Stimulated activated CD4-positive, alpha-beta T cell treated with anti-CD3 and anti-CD28 coated beads, TNF-alpha, amount 100 ng/mL, for 4 hours (primary cell): ENCODE measurements around the gene KRTAP9-9.
"Not testable (repeated sequence)": the region's sequence is repeated elsewhere in the genome, so short reads cannot be mapped to it uniquely, and the experiment has no call there.

Source experiments
- DNase-seq, 3 experiments: peaks; one replicate each; pipeline ENCODE4 v3.0.0-alpha.2; 2020; ENCODE audit warnings: low read depth in 3 of 3

The KRTAP9-9 gene

DNA sequence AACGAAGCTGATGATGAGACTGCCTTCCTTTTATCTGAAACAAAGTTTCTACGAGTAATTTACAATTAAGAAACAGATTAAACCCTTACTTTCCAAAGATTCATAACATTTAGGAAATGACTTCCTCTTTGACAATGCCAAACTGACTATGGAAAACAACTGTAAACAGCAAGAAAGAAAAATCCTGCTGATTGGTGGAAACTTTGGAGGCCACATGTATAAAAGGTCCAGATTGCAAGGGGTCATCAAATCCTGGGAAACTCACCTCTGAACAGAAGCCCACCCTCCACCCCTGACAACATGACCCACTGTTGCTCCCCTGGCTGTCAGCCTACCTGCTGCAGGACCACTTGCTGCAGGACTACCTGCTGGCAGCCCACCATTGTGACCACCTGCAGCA, 9.9 kb downstream of the KRTAP9-9 start, which contains the start of gene KRTAP9-6:
KRTAP9-6 (plus strand) TSS at position 301 of the 400 bp plus-strand sequence; CDS start at position 301, 0 bp downstream.
- DNase-seq = no peak

DNA sequence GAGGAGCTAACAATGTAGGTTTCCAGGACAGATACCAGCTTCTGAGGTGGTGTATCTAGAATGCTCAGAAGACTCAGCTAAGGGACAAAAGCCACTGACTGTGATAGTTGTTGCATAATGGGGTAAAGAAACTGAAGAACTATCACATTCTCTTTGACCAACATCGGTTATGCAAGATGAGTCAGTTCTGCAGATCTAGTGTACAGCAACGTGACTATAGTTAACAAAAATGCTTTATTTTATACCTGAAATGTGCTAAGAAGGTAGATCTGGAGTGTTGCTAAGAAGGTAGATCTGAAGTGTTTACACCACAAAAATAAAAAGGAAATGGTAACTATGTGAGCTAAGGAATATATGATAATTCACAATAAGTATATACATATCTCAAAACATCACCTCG, 12.5 kb downstream of the KRTAP9-9 start:
- no peak for DNase-seq

DNA sequence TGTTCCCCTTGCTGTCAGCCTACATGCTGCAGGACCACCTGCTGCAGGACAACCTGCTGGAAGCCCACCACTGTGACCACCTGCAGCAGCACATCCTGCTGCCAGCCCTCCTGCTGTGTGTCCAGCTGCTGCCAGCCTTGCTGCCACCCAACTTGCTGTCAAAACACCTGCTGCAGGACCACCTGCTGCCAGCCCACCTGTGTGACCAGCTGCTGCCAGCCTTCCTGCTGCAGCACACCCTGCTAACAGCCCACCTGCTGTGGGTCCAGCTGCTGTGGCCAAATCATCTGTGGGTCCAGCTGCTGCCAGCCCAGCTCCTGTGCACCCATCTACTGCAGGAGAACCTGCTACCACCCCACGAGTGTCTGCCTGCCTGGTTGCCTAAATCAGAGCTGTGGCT, 16.1 kb downstream of the KRTAP9-9 start:
- not testable (repeated sequence) for DNase-seq

DNA sequence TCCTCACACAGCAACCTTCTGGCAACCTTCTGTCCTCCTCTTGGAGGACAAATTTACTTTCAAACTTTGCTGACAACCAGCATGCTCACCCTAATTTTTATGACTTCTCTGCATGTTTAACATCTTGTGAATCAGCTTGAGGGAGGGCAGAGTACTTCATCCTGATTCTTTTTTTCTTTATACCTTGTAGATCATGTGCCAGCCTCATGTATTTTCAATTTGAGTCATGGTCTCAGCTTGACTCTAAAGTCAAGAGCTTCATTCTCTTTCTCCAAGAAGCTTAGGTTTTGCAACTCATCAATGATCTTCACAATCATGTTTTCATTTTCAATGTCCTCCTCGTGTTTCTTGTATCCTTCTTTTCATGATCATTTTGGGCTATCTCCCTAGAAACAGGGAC, 16.7 kb downstream of the KRTAP9-9 start:
- DNase-seq = no peak

DNA sequence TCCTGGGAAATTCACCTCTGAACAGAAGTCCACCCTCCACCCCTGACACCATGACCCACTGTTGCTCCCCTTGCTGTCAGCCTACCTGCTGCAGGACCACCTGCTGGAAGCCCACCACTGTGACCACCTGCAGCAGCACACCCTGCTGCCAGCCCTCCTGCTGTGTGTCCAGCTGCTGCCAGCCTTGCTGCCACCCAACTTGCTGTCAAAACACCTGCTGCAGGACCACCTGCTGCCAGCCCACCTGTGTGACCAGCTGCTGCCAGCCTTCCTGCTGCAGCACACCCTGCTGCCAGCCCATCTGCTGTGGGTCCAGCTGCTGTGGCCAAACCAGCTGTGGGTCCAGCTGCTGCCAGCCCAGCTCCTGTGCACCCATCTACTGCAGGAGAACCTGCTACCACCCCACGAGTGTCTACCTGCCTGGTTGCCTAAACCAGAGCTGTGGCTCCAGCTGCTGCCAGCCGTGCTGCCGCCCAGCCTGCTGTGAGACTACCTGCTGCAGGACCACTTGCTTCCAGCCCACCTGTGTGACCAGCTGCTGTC, 20.5 kb downstream of the KRTAP9-9 start, which contains the start of gene KRTAP9-7:
KRTAP9-7 (plus strand) TSS at position 51 of the 543 bp plus-strand sequence; CDS start at position 51, 0 bp downstream.
- DNase-seq = not testable (repeated sequence)

DNA sequence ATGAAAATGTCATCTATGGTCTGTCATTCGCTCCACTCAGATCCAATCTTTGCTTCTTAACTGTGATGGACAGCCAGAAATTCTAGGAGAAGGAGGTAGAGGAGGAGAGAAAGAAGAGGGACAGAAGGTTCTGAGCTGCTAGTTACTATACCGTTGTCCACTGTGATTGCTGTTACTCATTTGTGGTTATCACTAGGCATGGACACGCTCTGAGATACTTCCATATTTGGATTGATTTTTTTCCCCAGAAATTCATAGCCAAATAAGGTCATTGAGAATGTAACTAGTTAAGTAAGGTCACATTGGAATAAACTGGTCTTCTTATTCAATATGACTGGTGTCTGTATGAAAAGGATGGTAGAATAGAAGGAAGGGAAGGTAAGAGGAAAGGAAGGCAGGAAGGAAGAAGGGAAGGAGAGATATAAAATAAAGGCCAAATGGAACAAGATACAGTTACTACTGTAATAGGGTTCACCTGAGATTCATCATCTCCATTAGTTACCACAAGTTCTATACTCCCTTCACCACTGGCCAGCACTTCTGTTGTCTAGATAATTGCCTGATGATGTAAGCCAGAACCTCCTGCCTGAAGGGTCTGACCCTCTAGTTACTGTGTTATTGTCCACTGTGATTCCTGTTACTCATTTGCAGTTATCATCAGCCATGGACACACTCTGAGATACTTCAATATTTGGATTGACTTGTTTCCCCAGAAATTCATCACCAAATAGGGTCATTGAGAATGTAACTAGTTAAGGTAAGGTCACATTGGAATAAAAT, 23.2 kb downstream of the KRTAP9-9 start:
- no peak for DNase-seq

DNA sequence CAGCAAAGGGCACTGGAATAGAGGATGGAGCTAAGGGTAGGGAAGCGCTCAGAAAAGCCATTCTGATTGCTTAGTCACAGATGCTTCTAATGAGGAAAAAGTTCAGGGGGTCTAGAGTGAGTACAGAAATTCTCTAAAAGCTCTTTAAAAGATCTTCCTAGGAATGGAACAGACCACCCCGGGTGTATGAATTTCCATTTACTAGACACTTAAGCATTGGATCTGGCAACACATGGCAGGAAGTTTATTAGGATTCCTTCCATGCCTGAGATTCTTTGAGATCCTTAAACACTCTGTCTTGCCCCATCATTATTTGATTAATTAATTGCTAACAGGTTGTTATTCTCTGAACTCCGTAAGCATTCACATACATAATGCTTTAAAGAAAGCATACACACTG, 28.9 kb downstream of the KRTAP9-9 start:
- DNase-seq = no peak

DNA sequence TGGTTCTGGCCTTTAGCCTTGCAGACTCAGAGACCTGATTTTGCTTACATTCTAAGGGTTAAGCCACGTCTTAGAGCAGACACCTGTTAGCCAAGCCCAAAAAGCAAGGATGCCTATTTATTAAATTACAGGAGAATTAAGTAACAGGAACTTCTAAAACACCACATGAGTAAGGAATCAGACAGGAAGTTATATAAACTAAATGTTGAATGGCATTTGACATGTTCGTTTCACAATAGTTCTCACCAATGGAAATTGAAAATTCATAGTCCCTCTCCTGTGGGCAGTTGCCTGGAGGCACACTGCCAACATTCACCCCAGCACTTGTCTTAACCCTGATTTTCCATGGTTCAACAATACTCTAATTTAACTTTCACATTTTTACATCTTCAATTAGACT, 29.4 kb downstream of the KRTAP9-9 start:
- DNase-seq = no peak

DNA sequence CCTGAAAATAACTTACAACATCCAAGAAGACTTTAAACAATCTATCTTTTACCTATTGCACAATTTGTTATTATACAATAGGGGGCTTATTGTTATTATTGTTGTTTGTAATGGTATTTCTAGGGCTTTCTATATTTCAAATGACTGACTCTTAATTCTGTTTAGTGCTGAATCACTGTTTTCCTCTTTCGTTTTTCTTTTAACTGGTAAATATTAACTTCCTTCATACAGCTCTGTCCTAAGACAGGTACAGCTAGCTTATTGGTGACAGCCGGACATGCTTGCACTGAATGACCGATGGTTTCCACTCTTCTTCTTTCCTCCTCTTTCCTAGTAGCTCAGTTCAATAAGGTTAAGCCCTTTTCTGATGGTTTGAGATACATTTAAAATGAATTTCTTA, 31.9 kb downstream of the KRTAP9-9 start:
- DNase-seq = no peak

DNA sequence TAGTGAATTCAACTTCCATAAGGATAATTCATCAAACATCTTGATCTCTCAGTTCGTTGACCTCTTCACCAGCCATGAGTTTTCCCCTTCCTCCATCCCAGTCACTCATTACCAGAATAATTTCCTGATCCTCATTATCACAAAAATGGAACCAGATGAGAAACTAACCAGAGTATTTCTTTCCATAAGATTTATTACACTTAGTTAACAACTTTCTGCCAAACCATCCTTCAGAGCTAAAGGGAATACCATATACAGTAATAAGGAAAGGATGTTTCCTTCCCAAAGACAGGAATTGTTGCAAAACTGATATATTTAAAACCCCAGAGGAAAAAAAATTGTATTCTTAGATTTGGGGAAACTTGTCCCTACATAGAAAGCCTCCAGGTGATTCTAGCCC, 38.8 kb downstream of the KRTAP9-9 start:
- DNase-seq = no peak

DNA sequence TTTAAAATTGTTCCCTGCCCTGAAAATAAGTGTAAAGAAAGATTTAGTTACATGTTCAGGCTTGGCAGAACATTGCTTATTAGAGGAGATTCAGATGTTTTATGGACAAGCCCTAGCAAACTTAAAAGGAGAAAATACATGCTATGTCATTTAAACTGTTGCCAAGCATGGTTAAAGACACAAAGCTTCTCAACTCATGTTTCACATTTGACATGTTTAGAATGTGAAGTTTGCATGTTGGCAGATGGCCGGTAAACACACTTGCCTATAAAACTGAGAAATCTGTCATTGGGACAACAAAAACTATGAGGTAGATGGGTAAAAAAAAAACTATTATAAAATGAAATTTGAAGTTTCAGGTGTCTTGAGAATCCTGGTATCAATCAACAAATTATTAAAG, 41.7 kb downstream of the KRTAP9-9 start:
- no peak for DNase-seq

DNA sequence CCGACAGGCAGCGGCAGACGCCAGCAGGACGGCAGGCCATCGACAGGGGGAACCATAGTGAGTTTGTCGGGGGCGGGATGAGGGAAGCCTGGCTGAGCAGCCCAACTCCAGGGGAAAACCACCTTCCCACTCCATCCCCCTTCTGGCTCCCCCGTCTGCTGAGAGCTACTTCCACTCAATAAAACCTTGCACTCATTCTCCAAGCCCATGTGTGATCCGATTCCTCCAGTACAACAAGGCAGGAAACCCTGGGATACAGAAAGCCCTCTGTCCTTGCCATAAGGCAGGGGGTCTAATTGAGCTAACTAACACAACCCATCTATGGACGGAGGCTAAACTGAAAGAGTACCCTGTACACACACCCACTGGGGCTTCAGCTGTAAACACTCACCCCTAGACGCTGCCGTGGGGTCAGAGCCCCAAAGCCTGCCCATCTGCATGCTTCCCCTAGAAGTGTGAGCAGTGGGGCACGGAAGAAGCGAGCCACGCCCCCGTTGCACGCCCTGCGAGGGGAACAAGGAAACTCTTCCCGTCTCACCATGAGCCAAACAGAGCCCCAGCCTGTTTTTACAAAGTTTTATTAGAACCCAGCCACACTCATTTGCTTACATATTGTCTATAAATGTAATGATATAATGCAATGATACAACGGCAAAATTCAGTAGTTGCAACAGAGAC, 43.4 kb downstream of the KRTAP9-9 start:
- DNase-seq = no peak

DNA sequence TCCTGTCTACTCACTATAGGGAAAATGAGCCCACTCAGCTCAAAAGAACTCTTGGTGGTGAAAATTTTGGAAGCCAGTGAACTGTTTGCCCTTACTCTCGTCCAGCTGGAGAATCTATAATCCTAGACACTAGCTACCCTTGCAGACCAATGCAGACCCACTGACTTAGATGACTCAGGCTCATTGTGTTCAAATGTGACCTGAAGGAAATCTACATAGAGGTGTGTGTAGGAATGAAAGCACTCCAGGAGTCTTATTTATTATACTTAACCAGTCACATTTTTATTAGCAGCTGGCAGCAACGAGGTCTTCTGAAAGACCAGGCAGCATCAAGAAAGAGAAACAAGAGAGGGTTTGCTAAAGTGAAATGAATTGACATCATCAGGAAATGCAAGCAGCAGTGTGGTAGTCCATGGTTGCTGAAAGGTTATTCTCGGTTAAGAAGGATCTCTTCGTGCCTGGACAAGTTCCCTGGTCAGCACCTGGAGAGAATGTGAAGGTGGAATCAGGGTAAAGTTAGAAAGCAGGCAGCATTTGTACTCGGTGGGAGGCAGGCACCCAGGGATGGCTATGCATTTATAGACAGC, 46.1 kb downstream of the KRTAP9-9 start:
- DNase-seq = no peak

DNA sequence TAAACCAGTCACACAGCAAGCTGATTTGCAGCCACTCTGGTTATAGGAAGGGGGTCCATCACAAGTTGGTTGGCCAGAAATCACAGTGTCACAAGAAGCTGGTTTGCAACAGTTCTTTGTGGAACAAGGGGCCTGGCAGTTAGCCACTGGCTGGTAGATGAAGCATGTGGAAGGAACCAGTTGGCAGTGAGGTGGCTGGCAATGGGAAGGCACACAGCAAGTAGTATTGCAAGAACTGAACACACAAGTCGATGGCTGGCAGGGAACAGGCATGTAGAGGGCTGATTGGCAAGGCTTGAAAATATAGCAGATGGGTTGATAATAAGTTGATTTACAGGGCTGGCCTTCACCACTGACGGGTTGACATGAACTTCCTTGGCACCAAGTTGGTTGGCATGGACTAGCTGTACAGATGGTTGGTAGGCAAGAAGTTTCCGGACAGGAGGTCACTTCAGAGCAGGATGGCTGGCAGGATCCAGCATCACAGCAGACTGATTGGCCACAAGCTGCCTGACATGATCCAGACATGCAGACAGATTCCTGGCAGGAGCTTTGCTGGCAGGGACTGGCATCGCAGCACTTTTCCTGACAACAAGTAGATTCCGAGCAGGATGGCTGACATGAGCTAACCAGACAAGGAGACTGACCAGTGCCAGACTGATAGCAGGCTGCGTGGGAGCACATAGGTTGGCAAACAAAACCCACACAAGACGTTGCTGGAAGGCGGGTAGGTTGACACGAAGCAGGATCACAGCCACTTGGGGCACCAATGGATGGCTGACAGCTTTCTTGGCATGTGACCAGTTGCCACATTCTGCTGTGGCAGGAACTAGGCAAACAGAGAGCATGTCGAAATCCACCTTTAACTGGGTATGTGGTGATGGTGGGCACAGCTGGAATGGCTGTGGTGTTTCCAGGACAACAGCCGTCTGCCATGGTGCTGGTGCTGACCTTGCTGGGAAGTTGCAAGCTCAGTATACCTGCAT, 47.0 kb downstream of the KRTAP9-9 start, which contains the start of gene KRTAP29-1:
KRTAP29-1 (minus strand) TSS at position 936 of the 986 bp plus-strand sequence; CDS start at position 936, 0 bp downstream.
- DNase-seq = no peak

DNA sequence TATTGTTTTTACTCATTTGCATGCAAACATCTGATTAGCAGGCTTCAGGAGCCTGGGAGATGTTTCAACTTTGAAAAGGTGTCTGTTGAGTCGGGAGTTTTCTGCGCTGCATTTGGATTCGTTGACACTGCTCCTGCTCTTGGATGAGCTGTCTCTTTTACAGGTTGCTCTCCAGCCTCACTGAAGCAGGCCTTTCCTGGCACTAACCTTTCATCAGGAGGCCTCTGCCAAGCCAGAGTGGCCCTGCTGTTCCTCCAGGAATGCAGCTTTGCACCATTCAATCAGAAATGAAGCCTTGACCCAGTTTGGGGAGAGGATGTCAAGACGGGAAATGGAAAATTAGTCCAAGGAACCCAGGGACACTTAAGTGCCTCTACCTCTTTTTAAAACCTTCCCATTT, 47.8 kb downstream of the KRTAP9-9 start:
- DNase-seq = no peak

DNA sequence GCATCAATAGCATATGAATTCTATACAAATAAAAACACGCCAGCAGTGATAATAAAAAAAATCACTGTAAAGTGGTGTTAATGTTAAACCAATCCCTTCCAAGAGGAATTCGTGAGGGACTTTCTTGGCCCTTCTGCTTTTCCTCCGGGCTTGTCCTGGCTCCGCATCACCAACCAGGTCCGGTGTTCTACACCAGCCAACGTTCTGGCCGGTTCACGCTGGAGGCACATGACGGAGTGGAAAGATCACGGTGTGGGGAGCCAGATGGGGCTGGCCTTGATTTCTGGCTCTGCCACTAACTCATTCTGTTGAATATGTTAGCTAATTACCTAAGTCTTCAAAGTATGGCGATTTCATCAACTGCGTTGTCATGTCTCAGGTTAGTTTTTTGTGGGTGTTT, 48.9 kb downstream of the KRTAP9-9 start:
- DNase-seq = no peak
